HG03175 (cell line): ENCODE data around the gene B4GALT2.

ENCODE experiments used
- ATAC-seq: cut with Tn5 transposase; IDR thresholded peaks from one replicate; pipeline ENCODE4 v1.9.1; 2021; ENCODE audit warnings: mild to moderate bottlenecking, moderate library complexity; ENCODE audit not compliant: unreplicated experiment

B4GALT2 gene

DNA sequence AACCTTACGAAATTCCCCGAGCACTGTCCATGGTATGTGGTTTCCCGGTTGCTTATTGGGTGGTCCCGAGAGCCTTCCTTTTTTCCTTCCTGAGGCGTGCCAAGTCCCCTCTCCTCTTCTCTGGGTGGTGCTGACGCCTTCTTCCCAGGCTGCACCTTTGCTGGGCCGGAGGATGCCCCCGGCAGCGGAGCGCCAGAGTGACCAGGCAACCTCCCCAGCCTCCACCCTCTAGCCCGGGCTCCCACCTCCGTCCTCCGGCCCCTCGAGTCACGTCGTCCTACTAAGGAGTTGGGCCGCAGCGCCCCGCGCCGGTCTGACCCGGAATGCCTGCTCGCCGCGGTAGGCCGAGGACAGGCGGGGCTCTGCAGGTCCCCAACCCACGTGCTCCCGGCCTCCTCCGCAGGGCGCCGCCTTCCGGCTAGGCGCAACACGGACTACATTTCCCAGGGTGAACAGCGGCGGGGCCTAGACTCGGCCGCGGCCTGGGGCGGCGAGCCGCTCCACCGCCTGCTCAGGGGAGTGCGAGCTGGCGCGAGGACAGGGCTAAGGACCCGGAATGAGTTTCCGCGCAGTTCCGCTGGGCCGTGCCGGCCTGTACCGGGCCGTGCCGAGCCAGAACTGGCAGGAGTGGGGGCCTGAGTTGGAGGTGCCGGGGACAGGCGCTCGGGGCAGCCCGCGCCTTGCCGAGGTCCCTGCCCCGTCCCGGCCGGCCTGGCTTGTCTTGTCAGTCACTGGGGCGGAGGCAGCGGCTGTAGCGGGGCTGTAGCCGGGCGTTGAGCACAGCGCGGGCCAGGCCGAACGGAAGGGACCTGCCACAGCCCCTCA is 32.6 kb upstream of the B4GALT2 start, which contains the start of gene IPO13:
IPO13 (plus strand) TSS at position 715 of the 825 bp plus-strand sequence. CDS start 651 bp downstream, outside the sequence.
- ATAC-seq, result peak; percentile 90

DNA sequence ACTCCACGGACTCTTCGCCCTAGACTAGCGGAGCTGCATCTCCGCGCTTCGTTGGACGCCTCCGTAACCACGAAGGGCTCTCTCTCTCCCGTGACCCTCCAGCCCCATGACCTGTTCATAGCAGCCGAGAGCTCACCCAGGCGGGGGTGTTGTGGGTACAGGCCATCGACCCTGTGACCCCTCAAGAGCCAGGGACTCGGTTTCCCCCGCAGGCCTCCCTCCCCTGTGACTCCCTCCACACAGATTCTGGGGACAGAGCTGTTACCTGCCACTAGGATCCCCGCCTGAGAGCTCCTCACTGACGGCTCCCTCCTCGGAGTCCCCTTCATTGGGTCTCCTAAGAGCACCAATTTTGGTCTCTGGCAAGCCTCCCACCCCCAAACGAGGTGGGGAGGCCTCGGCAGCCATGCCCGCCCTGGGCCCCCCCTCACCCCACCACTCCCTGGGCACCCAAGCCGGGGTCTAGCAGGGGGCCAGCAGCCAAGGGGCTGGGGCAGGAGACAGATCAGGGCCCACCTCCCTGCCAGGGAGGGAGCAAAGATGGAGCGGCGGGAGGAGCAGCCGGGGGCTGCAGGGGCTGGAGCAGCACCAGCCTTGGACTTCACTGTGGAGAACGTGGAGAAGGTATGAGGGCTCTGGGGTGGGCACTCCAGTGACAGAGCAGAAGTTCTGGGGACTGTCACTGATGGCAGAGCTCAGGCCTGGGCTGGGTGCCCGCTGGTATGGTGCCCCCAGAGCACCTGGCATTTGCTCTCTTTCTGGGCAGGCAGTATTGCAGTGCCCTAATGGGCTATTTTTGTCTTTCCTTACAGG is 31.7 kb upstream of the B4GALT2 start:
- peak; percentile 26 for ATAC-seq

DNA sequence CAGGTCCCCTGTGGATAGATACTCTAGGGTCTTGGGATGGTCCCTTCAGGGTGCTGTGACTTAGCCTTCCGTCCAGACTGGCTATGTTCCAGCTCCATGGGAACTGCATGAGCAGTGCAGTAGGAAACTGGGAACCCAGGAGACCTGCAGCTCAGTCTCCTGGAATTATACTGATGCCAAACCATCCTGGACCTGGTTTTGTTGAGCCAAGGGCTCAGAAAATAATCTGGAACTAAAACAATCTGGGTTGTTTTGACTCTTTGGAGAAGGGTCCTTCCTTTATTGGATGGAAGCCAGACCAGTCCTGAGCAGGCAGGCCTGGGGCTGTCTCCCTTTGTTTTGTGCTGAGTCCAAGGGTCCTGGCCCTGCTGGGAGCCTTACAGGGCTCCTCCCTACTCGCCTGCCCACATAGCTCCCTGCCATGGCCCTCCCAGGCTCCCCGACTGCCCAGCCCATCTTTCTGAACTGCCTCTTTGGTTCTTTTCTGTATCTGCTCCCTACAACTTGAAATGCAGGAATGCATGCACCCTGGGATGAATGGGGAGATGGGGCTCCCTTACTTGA is 31.1 kb upstream of the B4GALT2 start:
- no peak for ATAC-seq

DNA sequence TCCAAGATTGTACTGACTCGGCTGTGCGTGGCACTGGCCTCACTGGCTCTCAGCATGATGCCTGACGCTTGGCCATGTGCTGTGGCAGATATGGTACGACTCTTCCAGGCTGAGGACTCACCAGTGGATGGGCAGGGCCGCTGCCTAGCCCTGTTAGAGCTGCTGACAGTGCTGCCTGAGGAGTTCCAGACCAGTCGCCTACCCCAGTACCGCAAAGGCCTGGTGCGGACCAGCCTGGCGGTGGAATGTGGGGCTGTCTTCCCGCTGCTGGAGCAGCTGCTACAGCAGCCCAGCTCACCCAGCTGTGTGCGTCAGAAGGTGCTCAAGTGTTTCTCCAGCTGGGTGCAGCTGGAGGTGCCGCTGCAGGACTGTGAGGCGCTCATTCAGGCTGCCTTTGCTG is 29.3 kb upstream of the B4GALT2 start:
- ATAC-seq, result no peak

DNA sequence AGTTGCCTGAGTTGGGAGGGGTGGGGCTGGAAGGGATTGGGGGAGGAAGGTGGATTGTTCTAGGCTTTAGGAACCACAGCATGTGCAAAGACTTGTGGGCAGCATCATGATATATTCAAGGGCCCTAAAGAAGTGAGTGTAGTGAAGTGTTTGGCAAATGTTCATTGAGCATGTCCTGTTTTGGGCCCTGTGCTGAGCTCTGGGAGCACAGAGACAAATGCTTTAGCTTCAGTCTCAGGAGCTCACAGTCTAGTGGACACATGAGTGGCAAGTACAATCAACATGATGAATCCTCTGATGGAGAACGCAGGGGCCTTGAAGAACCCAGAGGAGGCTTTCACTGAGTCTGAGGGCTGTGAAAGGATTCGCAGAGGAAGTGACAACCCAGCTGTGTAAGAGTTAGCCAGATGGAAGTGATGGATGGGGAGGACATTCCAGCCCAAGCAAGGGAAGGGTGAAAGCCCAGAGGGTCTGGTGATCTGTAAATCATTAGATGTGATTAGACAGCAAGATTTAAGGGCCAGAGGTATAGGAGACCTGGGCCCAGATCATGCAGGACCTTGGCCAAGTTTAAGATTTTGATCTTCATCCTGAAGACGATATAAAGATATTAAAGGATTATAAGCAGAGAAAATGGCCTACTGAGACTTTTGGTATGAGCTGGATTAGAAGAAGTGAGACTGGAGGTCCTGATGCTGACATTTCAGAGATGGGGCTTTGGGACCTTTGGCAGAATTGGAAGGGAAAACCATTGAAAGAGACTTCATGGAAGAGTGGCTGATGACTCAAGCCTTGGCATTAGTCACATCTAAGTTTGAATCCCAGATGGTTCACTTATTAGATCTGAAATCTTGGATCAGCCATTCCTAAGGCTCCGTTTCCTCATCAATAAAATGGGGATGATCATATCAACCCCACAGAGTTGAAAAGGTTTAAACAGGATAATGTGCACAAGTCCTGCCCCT is 27.7 kb upstream of the B4GALT2 start:
- no peak for ATAC-seq

DNA sequence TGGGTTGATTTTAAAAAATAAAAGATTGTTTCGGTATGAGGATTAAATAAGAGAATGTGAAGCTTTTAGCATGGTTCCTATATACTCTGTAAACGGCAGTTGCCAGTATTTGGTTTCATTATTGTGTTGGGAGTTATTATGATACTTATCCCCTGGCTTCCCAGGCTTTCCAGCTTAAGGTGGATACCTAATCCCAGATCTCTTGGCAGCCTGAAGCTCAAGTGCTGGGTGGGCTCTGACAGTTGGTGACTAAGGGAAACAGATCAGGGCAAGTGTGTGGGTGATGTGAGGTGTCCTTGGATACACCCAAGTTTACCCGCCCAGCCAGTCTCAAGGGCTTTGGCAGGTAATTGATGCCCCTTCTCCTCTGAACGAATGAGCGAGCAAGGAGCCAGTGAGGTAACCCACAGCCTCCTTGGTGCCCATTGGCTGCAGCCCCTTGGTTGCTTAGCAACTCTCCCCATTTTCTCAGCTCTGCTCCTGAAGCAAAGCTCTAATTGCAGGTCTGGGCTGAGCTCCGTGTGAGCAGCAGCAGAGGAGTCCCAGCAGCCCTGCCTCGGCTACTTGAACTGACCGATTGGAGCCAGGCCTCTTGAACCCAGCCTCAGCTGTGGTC is 26.2 kb upstream of the B4GALT2 start:
- ATAC-seq, result no peak

DNA sequence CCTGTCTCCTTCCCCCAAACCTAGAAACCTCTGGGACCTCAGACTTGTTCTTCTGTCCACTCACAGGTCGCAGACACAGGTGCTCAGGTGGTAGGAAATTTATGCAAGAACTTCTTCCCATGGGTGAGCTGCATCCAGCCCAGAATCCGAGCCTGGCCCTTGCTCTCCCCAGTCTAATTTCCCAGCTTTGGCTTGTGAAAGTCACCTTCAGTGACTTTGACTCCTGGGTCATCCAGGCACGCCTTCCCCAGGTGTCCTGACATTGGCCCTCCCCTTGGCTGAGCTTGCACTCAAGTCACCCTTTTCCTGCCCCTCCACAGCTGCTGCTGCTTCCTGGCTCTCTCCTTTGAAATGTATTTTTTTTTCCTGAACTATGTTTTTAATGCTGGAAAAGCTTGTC is 25.6 kb upstream of the B4GALT2 start:
- no peak for ATAC-seq

DNA sequence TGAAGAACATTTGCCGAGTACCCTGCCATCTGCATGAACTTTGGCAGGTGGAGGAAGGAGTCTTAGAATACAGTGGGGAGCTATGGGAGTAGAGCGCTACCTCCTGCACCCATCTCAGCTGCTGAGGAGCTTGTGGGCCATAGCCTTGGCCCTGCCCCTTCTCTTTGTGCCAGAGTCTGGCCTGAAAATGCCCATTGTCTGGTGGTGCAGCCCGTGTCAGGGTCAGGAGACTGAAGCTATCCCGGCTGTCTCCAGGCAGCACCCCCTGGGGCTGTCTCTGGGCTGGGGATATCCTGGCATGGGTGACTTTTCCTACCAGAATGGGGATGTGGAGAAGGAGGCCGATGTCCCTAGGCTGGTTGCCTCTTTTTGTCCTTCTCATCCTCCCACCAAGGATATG is 25.0 kb upstream of the B4GALT2 start:
- ATAC-seq, result no peak

DNA sequence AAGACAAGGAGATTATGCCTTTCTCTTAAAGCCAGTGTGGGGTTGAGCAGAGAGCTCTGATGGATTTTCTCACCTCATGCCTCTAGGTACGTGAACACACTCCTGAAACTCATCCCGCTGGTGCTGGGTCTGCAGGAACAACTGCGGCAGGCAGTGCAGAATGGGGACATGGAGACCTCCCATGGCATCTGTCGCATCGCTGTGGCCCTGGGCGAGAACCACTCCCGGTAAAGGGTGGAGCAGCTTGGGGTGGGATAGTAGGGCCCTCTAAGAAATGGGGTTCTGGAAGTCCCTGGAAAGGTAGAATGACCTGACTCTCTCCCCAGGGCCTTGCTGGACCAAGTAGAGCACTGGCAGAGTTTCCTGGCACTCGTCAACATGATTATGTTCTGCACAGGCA is 22.8 kb upstream of the B4GALT2 start:
- no peak for ATAC-seq

DNA sequence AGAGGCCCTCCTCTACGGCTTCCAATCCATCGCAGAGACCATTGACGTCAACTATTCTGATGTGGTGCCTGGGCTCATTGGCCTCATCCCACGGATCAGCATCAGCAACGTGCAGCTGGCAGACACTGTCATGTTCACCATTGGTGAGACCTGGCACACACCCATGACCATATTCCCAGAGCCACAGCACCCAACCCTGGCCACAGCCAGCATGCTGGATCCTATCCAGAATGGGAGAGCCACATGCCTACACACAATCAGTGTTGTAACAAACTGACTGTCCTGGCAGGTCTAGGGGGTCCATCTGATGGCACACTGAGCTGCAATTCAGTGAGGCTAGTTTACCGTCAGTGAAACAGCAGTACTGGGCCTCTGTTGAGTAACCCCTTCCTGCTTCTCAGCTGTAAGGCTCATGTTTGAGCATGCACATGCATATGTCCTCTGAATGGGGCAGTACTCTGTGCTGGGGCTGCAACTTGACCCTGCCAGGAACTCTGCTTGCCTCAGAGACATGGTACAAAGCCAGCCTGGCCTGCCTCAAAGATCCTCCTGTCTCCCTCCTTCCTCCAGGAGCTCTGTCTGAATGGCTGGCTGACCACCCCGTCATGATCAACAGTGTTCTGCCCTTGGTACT is 21.5 kb upstream of the B4GALT2 start:
- no peak for ATAC-seq

DNA sequence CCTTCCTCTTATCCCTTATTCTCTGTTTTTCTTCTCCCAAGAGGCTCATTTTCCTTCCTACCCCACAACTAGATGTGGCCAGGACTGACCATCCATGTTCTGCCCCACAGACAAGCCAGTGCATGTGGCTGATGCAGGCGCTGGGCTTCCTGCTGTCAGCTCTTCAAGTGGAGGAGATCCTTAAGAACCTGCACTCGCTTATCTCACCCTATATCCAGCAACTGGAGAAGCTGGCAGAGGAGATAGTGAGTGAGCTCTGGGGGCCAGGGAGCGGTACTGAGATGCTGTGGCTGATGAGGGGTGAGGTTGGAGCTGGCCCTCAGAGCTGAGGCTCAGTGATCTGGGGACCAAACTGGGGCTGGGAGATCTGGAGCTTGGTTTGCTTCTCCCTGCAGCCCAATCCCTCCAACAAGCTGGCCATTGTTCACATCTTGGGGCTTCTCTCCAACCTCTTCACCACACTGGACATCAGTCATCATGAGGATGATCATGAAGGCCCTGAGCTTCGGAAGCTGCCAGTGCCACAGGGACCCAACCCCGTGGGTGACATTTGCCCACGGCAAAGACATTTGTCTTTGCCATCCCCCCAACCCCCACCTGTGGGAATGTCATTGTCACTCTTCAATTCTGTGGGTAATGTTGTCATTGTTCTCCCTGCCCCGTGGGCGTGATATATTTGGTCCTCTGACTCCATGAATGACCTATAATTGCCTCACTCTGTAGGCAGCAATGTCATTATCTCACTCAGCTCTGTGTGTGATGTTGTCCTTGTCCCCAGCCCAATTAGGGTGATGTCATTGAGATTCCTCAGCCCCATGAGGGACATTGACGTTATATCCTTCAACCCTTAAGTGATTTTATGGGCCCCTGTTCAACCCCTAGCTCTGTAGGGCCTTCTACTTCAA is 20.4 kb upstream of the B4GALT2 start:
- ATAC-seq, result no peak

DNA sequence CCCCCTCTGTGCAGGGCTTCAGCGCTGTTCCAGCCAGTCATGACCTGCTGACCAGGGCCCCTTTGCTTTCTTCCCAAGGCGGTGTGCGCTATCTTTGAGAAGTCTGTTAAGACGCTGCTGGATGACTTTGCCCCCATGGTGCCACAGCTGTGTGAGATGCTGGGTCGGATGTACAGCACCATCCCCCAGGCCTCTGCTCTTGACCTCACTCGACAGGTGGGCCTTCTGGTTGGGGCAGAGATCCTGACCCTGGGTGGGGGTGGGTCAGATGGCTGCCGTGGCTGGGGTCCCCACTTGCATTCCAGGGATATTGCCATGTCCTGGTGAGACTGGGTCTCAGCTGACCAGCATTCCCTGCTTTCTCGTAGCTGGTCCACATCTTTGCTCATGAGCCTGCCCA is 18.2 kb upstream of the B4GALT2 start:
- ATAC-seq, result no peak

DNA sequence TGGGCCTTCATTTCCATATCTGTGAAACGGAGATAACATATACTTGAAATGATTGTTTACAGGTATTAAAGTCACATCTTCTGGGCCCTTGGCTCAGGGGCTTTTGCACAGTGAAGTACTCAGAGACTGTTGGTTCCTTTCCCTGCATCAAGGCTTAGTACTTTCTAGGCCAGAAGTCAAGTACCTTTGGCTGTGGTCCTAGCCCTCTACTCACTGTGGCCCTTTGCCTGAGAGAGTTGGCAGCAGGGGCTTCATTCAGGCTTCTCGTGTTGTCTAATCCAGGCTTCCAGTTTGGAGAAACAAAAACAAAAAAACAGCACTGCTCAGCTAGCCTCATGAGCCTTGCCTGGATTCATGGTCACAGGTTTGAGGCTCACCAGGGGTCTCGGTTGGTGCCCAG is 17.3 kb upstream of the B4GALT2 start:
- no peak for ATAC-seq

DNA sequence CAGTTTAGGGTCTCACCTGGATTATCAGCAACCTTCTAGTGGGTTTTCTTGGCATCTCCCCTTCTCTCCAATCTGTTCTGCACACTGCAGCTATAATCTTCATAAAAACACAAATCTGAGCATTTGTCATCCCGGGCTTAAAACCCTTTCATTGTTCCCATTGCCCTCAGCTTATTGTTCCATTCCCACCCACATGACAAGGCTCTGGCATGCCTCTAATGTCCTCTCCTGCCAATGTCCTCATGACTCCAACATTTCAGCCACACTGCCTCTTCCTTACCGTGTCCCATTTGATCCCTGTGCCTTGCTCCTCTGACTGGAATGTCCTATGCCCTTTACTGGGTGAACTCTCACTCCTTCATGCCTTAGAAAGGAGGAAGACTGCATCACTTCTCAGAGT is 16.7 kb upstream of the B4GALT2 start:
- no peak for ATAC-seq

DNA sequence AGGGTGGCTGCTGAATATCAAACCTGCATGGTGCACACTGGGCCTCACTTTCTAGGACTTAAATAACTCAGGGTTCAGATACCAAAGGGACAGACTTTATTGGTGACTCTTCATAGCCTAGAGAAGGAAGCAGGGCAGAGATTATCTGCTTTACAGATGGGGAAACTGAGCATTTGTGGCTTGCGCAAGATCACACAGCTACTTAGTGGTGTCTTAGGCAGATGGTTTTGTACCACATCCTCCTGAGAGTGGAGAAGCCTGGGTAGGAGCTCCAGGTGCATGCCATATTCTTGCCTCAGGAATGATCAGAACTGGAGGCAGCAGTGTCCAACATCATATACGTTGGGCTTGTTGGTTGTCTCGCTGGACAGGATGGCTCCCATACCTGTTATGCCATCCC is 16.0 kb upstream of the B4GALT2 start:
- ATAC-seq, result no peak

DNA sequence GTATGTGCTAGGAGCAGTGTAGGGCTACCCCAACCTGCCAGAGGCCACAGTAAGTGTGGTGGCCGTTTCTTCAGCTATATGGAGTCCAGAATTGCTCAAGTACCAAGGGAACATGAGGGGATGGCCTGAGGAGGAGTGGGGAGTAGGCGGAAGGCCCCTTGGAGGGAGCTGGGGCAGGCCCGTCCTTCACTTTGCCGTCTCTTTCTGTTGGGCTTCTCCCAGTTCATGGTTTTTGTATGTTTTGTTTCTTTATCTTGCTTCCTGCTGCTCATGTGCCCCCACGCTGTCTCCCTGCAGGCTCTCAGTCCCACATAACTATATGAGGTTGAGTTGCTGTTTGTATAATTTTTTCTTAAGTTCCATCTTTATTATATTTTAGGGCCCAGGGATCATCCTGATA is 15.1 kb upstream of the B4GALT2 start:
- ATAC-seq, result no peak

DNA sequence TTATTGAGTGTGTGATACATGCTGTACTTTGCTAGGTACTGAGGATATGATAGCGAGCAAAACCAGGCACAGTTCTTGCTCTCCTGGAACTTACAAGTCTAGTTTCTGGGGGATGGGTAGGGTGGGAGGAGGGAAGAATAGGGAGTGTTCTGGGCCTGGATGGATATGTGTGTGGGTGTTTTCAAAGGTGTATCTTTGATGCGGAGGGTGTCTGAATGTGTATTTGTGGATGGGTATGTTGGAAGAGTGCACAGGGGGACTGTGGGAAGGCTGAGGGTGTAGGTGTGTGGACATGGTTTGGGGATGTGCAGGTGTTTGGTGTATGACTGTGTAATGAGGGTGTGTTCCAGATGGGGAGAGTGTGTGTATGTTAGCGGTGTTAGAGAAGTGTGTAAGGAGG is 13.7 kb upstream of the B4GALT2 start:
- no peak for ATAC-seq

DNA sequence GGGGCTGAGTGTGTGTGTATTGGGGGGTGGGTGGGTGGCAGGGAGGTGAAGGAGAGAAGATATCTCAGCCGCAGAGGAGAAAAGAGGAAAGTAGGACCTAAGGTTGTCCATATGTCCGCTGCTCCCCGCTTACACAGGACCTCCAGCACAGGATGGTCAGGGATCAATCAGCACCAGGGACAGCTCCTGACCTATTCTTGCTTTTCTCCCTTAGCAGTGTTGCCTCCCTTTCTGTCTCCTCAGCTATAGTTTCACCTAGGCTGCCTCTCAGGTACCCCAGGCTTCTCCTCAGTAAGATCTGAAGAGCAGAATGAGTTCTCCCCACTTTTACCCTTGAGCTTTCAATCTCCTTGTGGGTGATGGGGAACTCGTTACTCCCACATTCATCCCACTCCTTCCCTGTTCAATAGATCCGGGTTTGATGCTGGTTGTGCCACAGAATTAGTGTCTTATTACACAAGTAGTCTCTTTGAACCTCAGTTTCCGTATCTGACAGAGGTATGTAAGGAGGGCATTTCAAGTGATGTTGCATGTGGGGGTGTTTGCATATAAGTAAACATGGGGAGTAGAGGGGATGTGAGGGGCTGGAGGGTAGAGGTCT is 10.6 kb upstream of the B4GALT2 start:
- no peak for ATAC-seq
